LNCaP clone FGC (cell line): Measurements from ENCODE around the gene INTS2.
"Not testable (repeated sequence)": the region's sequence is repeated elsewhere in the genome, so short reads cannot be mapped to it uniquely, and the experiment has no call there.

Experiments
- DNase-seq: peaks from one replicate; pipeline ENCODE4 v3.0.0-alpha.2; 2011; ENCODE audit warnings: low read depth
- H3K4me3 ChIP-seq: 2 replicates; pipeline ENCODE4 v1.5.1; 2011; ENCODE audit warnings: mild to moderate bottlenecking, low read depth, low read length, control low read depth
- CTCF ChIP-seq: IDR thresholded peaks from 2 replicates; pipeline ENCODE4 v1.5.1; 2012; ENCODE audit warnings: mild to moderate bottlenecking; ENCODE audit not compliant: control insufficient read depth, insufficient read depth; ENCODE audit errors: extremely low read depth

INTS2 gene

GRCh38 chr17:61834610-61835009, 93.2 kb downstream of the INTS2 start:
- no peak for TF ChIP-seq CTCF
- no peak overlapping the region for H3K4me3 ChIP-seq
- DNase-seq: no peak

- DNase-seq: no peak
- no peak overlapping the region for H3K4me3 ChIP-seq
- TF ChIP-seq CTCF: no peak
Measured at GRCh38 chr17:61833536-61834193, 94.1 kb downstream of the INTS2 start.

GRCh38 chr17:61832463-61832862, 95.3 kb downstream of the INTS2 start:
- no peak for DNase-seq
- TF ChIP-seq CTCF: no peak
- no peak overlapping the region for H3K4me3 ChIP-seq

GRCh38 chr17:61831099-61831498, 96.7 kb downstream of the INTS2 start:
- no peak for DNase-seq
- no peak for TF ChIP-seq CTCF
- H3K4me3 ChIP-seq: no peak overlapping the region

GRCh38 chr17:61828694-61829093, 99.1 kb downstream of the INTS2 start:
- H3K4me3 ChIP-seq: no peak overlapping the region
- no peak for DNase-seq
- TF ChIP-seq CTCF: no peak

GRCh38 chr17:61827649-61828395, 100.0 kb downstream of the INTS2 start:
- no peak for TF ChIP-seq CTCF
- DNase-seq: no peak
- H3K4me3 ChIP-seq: no peak overlapping the region

- DNase-seq, H3K4me3 ChIP-seq: not testable (repeated sequence)
Measured at GRCh38 chr17:61826866-61827265, 100.9 kb downstream of the INTS2 start.

GRCh38 chr17:61826198-61826597, 101.6 kb downstream of the INTS2 start:
- H3K4me3 ChIP-seq, DNase-seq: not testable (repeated sequence)
